Activated T-cell treated with anti-CD3 and anti-CD28 coated beads for 24 hours (primary cell): ENCODE data around the gene ABCF2.

Experiments
- DNase-seq: peaks from one replicate; pipeline ENCODE4 v3.0.0-alpha.2; 2020; ENCODE audit warnings: low read depth

Gene ABCF2

DNA sequence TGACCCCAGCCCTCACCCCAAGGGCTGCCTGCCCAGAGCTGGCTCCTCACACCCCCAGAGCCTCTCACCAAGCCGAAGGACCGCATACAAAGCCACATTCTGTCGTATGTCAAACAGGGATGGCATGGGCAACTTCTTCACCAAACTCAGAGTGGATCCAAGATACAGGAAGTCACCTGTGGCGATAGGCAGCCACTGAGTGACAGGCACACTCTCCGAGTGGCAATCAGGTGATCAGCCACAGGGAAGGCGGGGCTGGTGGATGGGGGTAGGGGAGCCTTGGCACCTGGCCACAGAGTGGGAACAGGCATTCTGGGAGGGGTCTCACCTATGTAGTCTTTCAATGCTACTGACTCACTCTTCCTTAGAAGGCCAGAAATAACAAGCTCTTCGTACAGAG is 32.8 kb downstream of the ABCF2 start:
- no peak for DNase-seq

- no peak for DNase-seq
These were observed 33.6 kb downstream of the ABCF2 start for GRCh38 chr7:151193203-151193978.

GRCh38 chr7:151192002-151192539 is 34.9 kb downstream of the ABCF2 start:
- DNase-seq, result no peak

GRCh38 chr7:151191544-151191943 is 35.5 kb downstream of the ABCF2 start:
- DNase-seq, result no peak

DNA sequence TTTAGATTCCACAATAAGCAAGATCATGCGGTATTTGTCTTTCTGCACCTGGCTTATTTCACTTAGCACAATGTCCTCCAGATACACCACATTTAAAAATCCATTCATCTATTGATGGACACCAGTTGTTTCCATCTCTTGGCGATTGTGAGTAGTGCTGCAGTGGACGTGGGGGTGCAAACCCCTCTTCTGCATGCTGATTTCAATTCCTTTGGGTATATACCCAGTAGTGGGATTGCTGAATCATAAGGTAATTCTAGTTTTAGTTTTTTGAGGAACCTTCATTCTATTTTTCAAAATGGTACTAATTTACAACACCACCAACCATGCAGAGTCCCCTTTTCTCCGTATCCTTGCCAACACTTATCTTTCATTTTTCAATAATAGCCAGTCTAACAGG is 38.0 kb downstream of the ABCF2 start:
- no peak for DNase-seq

DNA sequence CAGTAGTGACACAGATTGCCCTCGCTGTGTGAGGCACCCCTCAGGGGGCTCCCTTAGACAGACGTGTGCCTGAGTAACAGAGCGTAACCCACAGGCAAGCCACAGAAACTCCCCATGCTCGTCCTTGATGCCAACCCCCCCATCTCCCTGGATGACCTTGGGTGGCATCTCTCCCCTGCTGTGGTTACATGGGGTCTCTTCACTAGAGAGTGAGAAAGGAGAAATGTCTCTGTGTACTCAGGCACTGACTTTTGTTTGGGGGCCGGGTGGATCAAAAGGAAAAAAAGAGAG is 38.8 kb downstream of the ABCF2 start:
- DNase-seq, result no peak

- DNase-seq, result no peak
These were observed 39.4 kb downstream of the ABCF2 start for GRCh38 chr7:151187409-151188251.

GRCh38 chr7:151186640-151187408 is 40.2 kb downstream of the ABCF2 start, which contains the start of gene ASB10:
Gene ASB10 (minus strand): TSS chr7:151187250. CDS start chr7:151187130, 120 bp downstream.
- no peak for DNase-seq

- DNase-seq, result no peak
These were observed 41.0 kb downstream of the ABCF2 start for GRCh38 chr7:151185762-151186639.

GRCh38 chr7:151181011-151181431 is 46.0 kb downstream of the ABCF2 start:
- DNase-seq, result no peak

DNA sequence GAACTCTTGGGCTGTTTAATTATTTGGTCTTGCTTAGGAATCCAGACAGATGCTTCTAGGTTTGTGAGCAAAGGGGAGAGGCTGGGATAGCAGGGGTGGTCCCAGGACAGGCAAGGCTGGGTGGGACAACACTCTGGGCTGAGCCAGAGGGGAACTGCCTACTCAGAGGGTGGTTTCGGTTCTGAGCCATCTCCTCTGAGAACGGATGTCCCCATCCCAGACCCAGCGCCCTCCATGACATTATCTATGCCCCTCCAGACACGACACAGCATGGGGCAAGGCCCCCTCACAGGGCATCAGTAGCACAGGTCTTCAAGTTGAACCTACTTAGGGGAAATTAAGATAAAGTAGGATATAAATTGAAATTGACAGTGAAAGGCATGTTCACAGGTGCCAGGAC is 47.1 kb downstream of the ABCF2 start:
- DNase-seq, result no peak

- DNase-seq, result no peak
These were observed 47.6 kb downstream of the ABCF2 start for GRCh38 chr7:151179287-151179860.

- no peak for DNase-seq
These were observed 48.2 kb downstream of the ABCF2 start for GRCh38 chr7:151178831-151179230.

GRCh38 chr7:151178236-151178635 is 48.8 kb downstream of the ABCF2 start:
- no peak for DNase-seq

GRCh38 chr7:151177310-151177709 is 49.7 kb downstream of the ABCF2 start:
- no peak for DNase-seq

- no peak for DNase-seq
These were observed 50.6 kb downstream of the ABCF2 start for GRCh38 chr7:151176401-151176800.

- no peak for DNase-seq
These were observed 51.2 kb downstream of the ABCF2 start for GRCh38 chr7:151175793-151176311.

- DNase-seq, result no peak
These were observed 51.8 kb downstream of the ABCF2 start for GRCh38 chr7:151175047-151175792.

GRCh38 chr7:151174246-151175046 is 52.6 kb downstream of the ABCF2 start:
- DNase-seq, result no peak
